ENCODE data around the gene AIP. TPM values are rescaled to one million over a fixed set of nuclear protein-coding genes. Genes with fewer than 3 reads are reported as not detected.

AIP gene
- total and polyA plus RNA-seq, 2 of the 8 experiments (the other 6 are each of a cell fraction or from before 2014, with no cell fraction given) = 29.8 to 54.4 TPM

- no peak overlapping the region for H2BK20ac ChIP-seq (ENCODE audit: low read length)
- no peak overlapping the region for H4K91ac ChIP-seq (replicated peaks; ENCODE audit: insufficient read length, low read length)
- H3K27me3 ChIP-seq (replicated peaks in 1 of 4; ENCODE audit: control insufficient read depth in 3 of 4, extremely low read depth in 1 of 4, insufficient read depth in 3 of 4, low read length in 3 of 4) = peaks cover 0 to 8% (median 5%) of the 10 kb centered on the region in 4 experiments; a peak in 3 of 7 replicates
- no peaks in the 10 kb centered on the region; a peak in 2 of 8 replicates for H3K36me3 ChIP-seq (ENCODE audit: control insufficient read depth in 2 of 4, insufficient read depth in 4 of 4, low read length in 3 of 4)
- H4K5ac ChIP-seq (ENCODE audit: insufficient read length, low read depth, low read length) = no peak overlapping the region
- no peak overlapping the region for H3K23ac ChIP-seq (ENCODE audit: insufficient read length)
- H3K79me1 ChIP-seq (ENCODE audit: low read depth, low read length) = no peaks in the 10 kb centered on the region
- 0 out of 2 replicates have a peak overlapping the region, but pooled peaks have one; percentile 16 for H2AFZ ChIP-seq (ENCODE audit: low read length)
- H3K27ac ChIP-seq (ENCODE audit: low read depth, low read length) = peak overlapping the region; percentile 70
- ChIA-PET CTCF (ENCODE audit: partially characterized antibody) (interaction anchor here (1.2 to 2.0 kb wide), 2 partner anchors 120 to 150 kb away, joined by 4 to 8 read pairs; no protein-coding TSS in a partner anchor), POLR2A (ENCODE audit: partially characterized antibody) (interaction anchor here (0.8 to 1.0 kb wide), 4 partner anchors 9 to 42 kb away, joined by 3 to 5 read pairs (median 4); no protein-coding TSS in a partner anchor)
- no peak for FAIRE-seq
- peak overlapping the region; percentile 46 to 52 (median 48); a peak in 4 of 7 replicates for H3K9ac ChIP-seq (replicated peaks in 1 of 4; ENCODE audit: extremely low read depth in 1 of 4, low read depth in 3 of 4, low read length in 3 of 4)
- H3K4ac ChIP-seq (replicated peaks; ENCODE audit: insufficient read length, low read depth, low read length) = no peak overlapping the region
- WGBS, 2 experiments (ENCODE audit: extremely low coverage in 1 of 2, insufficient coverage in 1 of 2, insufficient read length in 1 of 2, insufficient replicate concordance in 2 of 2, low coverage in 1 of 2, low lambda C conversion rate in 2 of 2, missing lambda C conversion rate in 1 of 2) = 21% methylated on average over 33 of the region's 33 CpGs; no CpG with 5 or more reads in 1 of the 2 experiments
- 0 out of 4 replicates have a peak, but pooled peaks cover 0 to 8% of the 10 kb centered on the region in 2 experiments for H3K79me2 ChIP-seq (ENCODE audit: control insufficient read depth in 1 of 2, insufficient read depth in 2 of 2, low read length in 2 of 2)
- H4K20me1 ChIP-seq (replicated peaks in 1 of 2; ENCODE audit: control insufficient read depth in 1 of 2, insufficient read depth in 2 of 2, low read length in 2 of 2) = peaks cover 3 to 15% of the 10 kb centered on the region in 2 experiments
- no peak overlapping the region for H2BK5ac ChIP-seq (ENCODE audit: low read depth, low read length)
- TF ChIP-seq FOSL1 (IDR thresholded peaks at IDR 0.05; ENCODE audit: insufficient read depth, low read depth, low read length) (no peak), CREB1 (IDR thresholded peaks at IDR 0.05) (0 out of 2 replicates have a peak, but pooled peaks have one; percentile 7)
- no peak overlapping the region for H2BK15ac ChIP-seq (ENCODE audit: low read length)
- DNase-seq (ENCODE audit: low read depth in 1 of 2, low spot score in 2 of 2) = no peak
- H3K4me2 ChIP-seq (ENCODE audit: insufficient read depth in 1 of 2, low read depth in 2 of 2, low read length in 2 of 2) = peak overlapping the region; percentile 66 to 84
- H3K4me1 ChIP-seq (replicated peaks in 1 of 4; ENCODE audit: control insufficient read depth in 3 of 4, insufficient read depth in 4 of 4, low read length in 3 of 4) = peaks cover 0 to 30% (median 10%) of the 10 kb centered on the region in 4 experiments; a peak in 6 of 7 replicates
- no peaks in the 10 kb centered on the region for H3K9me3 ChIP-seq (ENCODE audit: insufficient read depth in 2 of 2, low read depth in 1 of 2, low read length in 1 of 2)
- no peak overlapping the region for H2BK120ac ChIP-seq (replicated peaks; ENCODE audit: low read depth, low read length)
- H2AK5ac ChIP-seq (ENCODE audit: low read depth, low read length) = no peak overlapping the region
- no peak overlapping the region for H3K14ac ChIP-seq (ENCODE audit: insufficient read length)
- H3K18ac ChIP-seq (ENCODE audit: extremely low read depth, low read length) = 0 out of 2 replicates have a peak overlapping the region, but pooled peaks have one; percentile 32
- H3K23me2 ChIP-seq (ENCODE audit: low read depth, low read length) = peaks cover 23% of the 10 kb centered on the region
- H3K56ac ChIP-seq (replicated peaks; ENCODE audit: insufficient read length, low read depth, low read length) = no peak overlapping the region
- H2BK12ac ChIP-seq (ENCODE audit: low read depth, low read length) = peak overlapping the region; percentile 75; the same call in 1 of the 2 replicates
- peak overlapping the region; percentile 62 to 84 (median 62) for H3K4me3 ChIP-seq (ENCODE audit: extremely low read depth in 1 of 4, insufficient read depth in 2 of 4, low read depth in 3 of 4, low read length in 4 of 4)
- H4K8ac ChIP-seq (ENCODE audit: extremely low read depth, insufficient read depth, low read length) = peak overlapping the region; percentile 51; the same call in 1 of the 2 replicates
Observed at GRCh38 chr11:67507242-67507863, 24.5 kb downstream of the AIP start.

All from H1 (cell line).